HEK293T (cell line): ENCODE results near the gene TANC1.

ENCODE experiments used
- CTCF ChIA-PET: fragments of 350-600 bp; formaldehyde crosslinking; extraction: SDS; loops from one replicate; lab custom pipeline; 2021; ENCODE audit warnings: antibody characterized with exemption, inconsistent platforms; lab: Yijun Ruan, JAX
- POLR2A ChIA-PET: fragments of 350-600 bp; formaldehyde crosslinking; extraction: SDS; loops from one replicate; lab custom pipeline; 2020; ENCODE audit warnings: antibody characterized with exemption, inconsistent platforms; lab: Yijun Ruan, JAX
- DNase-seq: peaks from one replicate; pipeline ENCODE4 v3.0.0; 2012; ENCODE audit warnings: mixed read lengths; ENCODE audit errors: extremely low spot score
- ARNT ChIP-seq: fragments of 450-650 bp; IDR thresholded peaks from 2 replicates; pipeline ENCODE4 v1.6.1; 2017; ENCODE audit warnings: mild to moderate bottlenecking
- BHLHE40 ChIP-seq: fragments of 450-650 bp; IDR thresholded peaks from 2 replicates; pipeline ENCODE4 v1.6.1; 2016; ENCODE audit warnings: mild to moderate bottlenecking, moderate library complexity, borderline replicate concordance
- CTBP1 ChIP-seq: fragments of 450-650 bp; IDR thresholded peaks from 2 replicates; pipeline ENCODE4 v1.6.1; 2016; ENCODE audit warnings: borderline replicate concordance
- ELF4 ChIP-seq: fragments of 450-650 bp; IDR thresholded peaks from 2 replicates; pipeline ENCODE4 v1.6.1; 2017; ENCODE audit warnings: antibody characterized with exemption
- FOXA1 ChIP-seq: fragments of 450-650 bp; IDR thresholded peaks from 2 replicates; pipeline ENCODE4 v1.6.1; 2016; ENCODE audit warnings: mild to moderate bottlenecking
- FOXK2 ChIP-seq: fragments of 450-650 bp; IDR thresholded peaks from 2 replicates; pipeline ENCODE4 v1.6.1; 2016; ENCODE audit warnings: mild to moderate bottlenecking
- FOXM1 ChIP-seq: fragments of 450-650 bp; IDR thresholded peaks from 2 replicates; pipeline ENCODE4 v1.6.1; 2017; ENCODE audit warnings: mild to moderate bottlenecking, borderline replicate concordance
- HDGF ChIP-seq: fragments of 450-650 bp; IDR thresholded peaks from 2 replicates; pipeline ENCODE4 v1.6.1; 2017; ENCODE audit warnings: antibody characterized with exemption, borderline replicate concordance
- L3MBTL2 ChIP-seq: fragments of 450-650 bp; conservative IDR thresholded peaks from 2 replicates; pipeline ENCODE4 v1.6.1; 2016; ENCODE audit warnings: mild to moderate bottlenecking
- LEF1 ChIP-seq: fragments of 450-650 bp; IDR thresholded peaks from 2 replicates; pipeline ENCODE4 v1.6.1; 2017; ENCODE audit warnings: mild to moderate bottlenecking, borderline replicate concordance
- NFRKB ChIP-seq: fragments of 450-650 bp; IDR thresholded peaks from 2 replicates; pipeline ENCODE4 v1.6.1; 2016; ENCODE audit warnings: mild to moderate bottlenecking, moderate library complexity
- SP1 ChIP-seq: fragments of 450-650 bp; IDR thresholded peaks from 2 replicates; pipeline ENCODE4 v1.6.1; 2017
- SUZ12 ChIP-seq: fragments of 450-650 bp; IDR thresholded peaks from 2 replicates; pipeline ENCODE4 v1.6.1; 2016; ENCODE audit warnings: mild to moderate bottlenecking
- TARDBP ChIP-seq: fragments of 450-650 bp; IDR thresholded peaks from 2 replicates; pipeline ENCODE4 v1.6.1; 2016
- ZNF384 ChIP-seq: fragments of 450-650 bp; IDR thresholded peaks from 2 replicates; pipeline ENCODE4 v1.6.1; 2016
- TF ChIP-seq, protein P1 (sequence below): fragments of 450-650 bp; IDR thresholded peaks from 2 replicates; pipeline ENCODE4 v1.6.1; 2016

TANC1 gene

DNA sequence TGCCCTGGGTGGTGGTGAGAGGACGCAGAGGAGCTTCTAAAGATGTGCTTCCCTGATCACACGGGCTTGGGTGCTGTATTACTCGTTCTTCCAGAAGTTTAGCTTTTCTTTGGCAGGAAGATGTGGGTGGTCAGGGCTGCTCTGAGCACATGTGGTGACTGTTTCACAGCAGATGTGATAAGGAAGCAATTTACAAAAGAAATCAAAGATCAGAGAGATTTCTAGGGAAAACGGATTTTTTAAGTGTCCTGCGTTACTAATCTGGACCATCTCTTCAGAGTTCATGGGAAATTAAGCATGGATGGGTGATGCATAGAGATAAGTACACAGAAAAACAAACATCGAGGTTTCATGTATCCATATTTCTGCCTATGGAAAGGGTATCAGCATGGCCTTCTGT, 218.7 kb downstream of the TANC1 start:
- ChIA-PET CTCF (no interaction called here), POLR2A (no interaction called here)
- TF ChIP-seq ZNF384 (no peak), BHLHE40 (no peak), SP1 (no peak)
- no peak for DNase-seq

- CTCF ChIA-PET = interaction anchor here (0.7 kb wide), 1 partner anchor 70 kb away, joined by 3 read pairs; no protein-coding TSS in a partner anchor
These were observed 220.0 kb downstream of the TANC1 start for GRCh38 chr2:159188449-159188848.

DNA sequence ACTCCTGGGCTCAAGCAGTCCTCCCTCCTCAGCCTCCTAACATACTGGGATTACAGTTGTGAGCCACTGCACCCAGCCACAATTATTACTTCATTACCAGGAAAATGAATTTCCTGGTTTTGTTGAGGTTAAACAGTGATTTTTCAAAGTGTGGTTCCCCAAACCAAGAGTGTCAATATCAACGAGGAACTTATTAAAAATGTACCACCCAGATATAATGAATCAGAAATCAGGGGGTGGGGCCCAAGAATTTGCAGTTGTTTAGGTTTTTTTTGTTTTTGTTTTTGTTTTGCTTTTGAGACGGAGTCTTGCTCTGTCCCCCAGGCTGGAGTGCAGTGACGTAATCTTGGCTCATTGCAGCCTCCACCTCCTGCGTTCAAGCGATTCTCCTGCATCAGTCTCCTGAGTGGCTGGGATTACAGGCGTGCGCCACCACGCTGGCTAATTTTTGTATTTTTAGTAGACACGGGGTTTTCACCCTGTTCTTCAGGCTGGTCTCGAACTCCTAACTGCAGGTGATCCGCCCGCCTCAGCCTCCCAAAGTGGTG, 224.0 kb downstream of the TANC1 start:
- POLR2A ChIA-PET = no interaction called here

More at GRCh38 chr2:159188449-159188848, 220.0 kb downstream of the TANC1 start:
- POLR2A ChIA-PET = no interaction called here
- no peak for DNase-seq
- TF ChIP-seq SUZ12 (no peak), ARNT (no peak), BHLHE40 (no peak), TARDBP (no peak), LEF1 (no peak), SP1 (no peak), ELF4 (no peak), HDGF (no peak), CTBP1 (no peak), NFRKB (no peak), ZNF384 (no peak), L3MBTL2 (no peak)
- TF ChIP-seq, protein P1, sequence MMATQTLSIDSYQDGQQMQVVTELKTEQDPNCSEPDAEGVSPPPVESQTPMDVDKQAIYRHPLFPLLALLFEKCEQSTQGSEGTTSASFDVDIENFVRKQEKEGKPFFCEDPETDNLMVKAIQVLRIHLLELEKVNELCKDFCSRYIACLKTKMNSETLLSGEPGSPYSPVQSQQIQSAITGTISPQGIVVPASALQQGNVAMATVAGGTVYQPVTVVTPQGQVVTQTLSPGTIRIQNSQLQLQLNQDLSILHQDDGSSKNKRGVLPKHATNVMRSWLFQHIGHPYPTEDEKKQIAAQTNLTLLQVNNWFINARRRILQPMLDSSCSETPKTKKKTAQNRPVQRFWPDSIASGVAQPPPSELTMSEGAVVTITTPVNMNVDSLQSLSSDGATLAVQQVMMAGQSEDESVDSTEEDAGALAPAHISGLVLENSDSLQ = no peak

DNA sequence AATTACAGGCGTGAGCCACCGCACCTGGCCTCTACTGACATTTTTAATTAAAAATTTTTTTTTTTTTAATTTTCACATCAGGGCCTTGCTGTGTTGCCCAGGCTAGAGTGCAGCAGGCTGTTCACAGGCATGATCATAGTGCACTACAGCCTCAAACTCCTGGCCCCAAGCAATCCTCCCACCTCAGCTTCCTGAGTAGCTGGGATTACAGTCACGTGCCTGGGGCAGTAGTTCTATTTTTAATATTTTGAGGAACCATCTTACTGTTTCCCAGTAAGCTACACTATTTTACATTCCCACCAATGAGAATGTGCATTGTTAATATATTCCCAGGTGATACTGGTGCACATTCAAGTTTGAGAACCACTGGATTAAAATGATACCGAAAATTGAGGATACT, 225.4 kb downstream of the TANC1 start:
- ChIA-PET POLR2A (no interaction called here), CTCF (interaction anchor here (0.7 kb wide), 1 partner anchor 40 kb away, joined by 4 read pairs; no protein-coding TSS in a partner anchor)
- TF ChIP-seq FOXA1 (no peak), FOXM1 (no peak), LEF1 (no peak), FOXK2 (no peak), TARDBP (no peak), SUZ12 (no peak), NFRKB (no peak), ELF4 (no peak), BHLHE40 (no peak), SP1 (no peak), CTBP1 (no peak)
- TF ChIP-seq, protein P1 = no peak
- no peak for DNase-seq

More for the DNA sequence above, 224.0 kb downstream of the TANC1 start:
- DNase-seq = no peak
- TF ChIP-seq L3MBTL2 = no peak
- TF ChIP-seq FOXK2 = no peak
- no peak for TF ChIP-seq FOXA1
- no peak for TF ChIP-seq ZNF384
- no peak for TF ChIP-seq LEF1
- no peak for TF ChIP-seq CTBP1
- TF ChIP-seq BHLHE40 = no peak
- TF ChIP-seq, protein P1 = no peak
- TF ChIP-seq FOXM1 = no peak
- no peak for TF ChIP-seq ARNT
- no peak for TF ChIP-seq ELF4
- TF ChIP-seq SP1 = no peak
- TF ChIP-seq SUZ12 = no peak
- TF ChIP-seq TARDBP = no peak
- TF ChIP-seq NFRKB = no peak
- TF ChIP-seq HDGF = no peak
- CTCF ChIA-PET = interaction anchor here (0.5 to 0.6 kb wide), 2 partner anchors 68 to 1170 kb away, joined by 3 to 4 read pairs; no protein-coding TSS in a partner anchor

DNA sequence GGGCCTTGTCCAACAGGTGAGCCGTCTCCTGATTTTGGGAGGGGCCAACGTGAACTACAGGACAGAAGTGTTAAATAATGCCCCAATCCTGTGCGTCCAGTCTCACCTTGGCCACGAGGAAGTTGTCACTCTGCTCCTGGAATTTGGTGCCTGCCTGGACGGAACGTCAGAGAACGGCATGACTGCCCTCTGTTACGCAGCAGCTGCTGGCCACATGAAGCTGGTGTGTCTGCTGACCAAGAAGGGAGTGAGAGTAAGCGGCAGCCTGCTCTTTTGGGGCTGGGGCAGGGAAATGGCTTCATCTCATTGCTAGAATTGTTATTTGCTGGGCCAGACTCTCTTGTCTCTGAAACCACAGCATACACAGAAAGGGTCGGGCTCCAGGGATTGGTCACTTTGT, 225.8 kb downstream of the TANC1 start:
- DNase-seq = no peak
- POLR2A ChIA-PET = no interaction called here
- TF ChIP-seq L3MBTL2 = no peak
- CTCF ChIA-PET = interaction anchor here (0.7 kb wide), 1 partner anchor 41 kb away, joined by 4 read pairs; no protein-coding TSS in a partner anchor

GRCh38 chr2:159195697-159196096, 227.3 kb downstream of the TANC1 start:
- ChIA-PET CTCF (no interaction called here), POLR2A (no interaction called here)
- DNase-seq = no peak
- TF ChIP-seq, protein P1 = no peak
- TF ChIP-seq FOXK2 (no peak), ZNF384 (no peak), SUZ12 (no peak), NFRKB (no peak), FOXA1 (no peak), LEF1 (no peak)
